GM23338 (cell line): Measurements from ENCODE around the gene ZNF474.

Source experiments
- JUNB ChIP-seq: IDR thresholded peaks from one replicate; pipeline ENCODE4 v1.6.1; 2016; ENCODE audit warnings: antibody characterized with exemption; ENCODE audit not compliant: unreplicated experiment
- TF ChIP-seq, protein P1 (sequence below), 2 experiments: fragments of 200-600 bp in 1 of 2; sonication (generic) in 1 of 2; conservative IDR thresholded peaks; 2 replicates each; pipeline versions ENCODE4 v1.5.1 to v1.6.1; 2016 to 2017; ENCODE audit warnings: antibody characterized with exemption in 2 of 2, low read depth in 2 of 2, mild to moderate bottlenecking in 2 of 2, moderate library complexity in 1 of 2

DNA sequence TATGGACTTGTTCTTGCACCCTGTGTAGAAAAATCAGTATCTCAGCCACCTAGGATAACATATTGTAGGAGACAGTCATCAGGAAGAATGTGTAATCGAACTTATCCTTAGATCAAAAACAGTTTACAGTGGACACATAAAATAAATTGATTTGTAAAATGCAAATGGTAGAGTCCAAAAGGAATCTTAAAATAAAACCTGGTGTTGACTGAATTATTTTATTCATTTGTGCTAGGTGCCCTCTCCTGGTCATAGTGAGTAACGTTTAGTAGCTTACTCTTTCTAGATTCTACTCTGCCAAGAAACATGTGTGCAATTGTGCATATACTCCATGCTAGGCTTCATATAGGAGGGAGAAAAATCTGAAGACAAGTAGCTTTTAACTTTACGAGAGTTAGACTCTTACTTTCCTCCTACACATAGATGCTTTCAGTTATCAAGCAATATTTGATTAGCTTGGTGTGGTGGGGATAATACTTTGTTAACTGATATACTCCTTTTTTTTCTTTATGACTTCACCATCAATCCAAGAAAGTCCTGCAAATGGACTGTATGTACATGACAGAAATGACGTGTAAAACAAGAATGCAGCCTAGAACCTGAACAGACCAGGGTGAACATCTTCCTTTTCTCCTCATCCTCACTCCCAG lies 27.6 kb upstream of the ZNF474 start:
- TF ChIP-seq, protein P1, sequence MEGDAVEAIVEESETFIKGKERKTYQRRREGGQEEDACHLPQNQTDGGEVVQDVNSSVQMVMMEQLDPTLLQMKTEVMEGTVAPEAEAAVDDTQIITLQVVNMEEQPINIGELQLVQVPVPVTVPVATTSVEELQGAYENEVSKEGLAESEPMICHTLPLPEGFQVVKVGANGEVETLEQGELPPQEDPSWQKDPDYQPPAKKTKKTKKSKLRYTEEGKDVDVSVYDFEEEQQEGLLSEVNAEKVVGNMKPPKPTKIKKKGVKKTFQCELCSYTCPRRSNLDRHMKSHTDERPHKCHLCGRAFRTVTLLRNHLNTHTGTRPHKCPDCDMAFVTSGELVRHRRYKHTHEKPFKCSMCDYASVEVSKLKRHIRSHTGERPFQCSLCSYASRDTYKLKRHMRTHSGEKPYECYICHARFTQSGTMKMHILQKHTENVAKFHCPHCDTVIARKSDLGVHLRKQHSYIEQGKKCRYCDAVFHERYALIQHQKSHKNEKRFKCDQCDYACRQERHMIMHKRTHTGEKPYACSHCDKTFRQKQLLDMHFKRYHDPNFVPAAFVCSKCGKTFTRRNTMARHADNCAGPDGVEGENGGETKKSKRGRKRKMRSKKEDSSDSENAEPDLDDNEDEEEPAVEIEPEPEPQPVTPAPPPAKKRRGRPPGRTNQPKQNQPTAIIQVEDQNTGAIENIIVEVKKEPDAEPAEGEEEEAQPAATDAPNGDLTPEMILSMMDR (conservative IDR thresholded peaks at IDR 0.05; ENCODE audit: low read depth in 2 of 2): peak; percentile 59 to 71
- no peak for TF ChIP-seq JUNB
